Mesodermal cell (in vitro differentiated cells): Measurements from ENCODE around the gene HAUS5.

Source experiments
- H3K27ac ChIP-seq: 2 replicates; pipeline ENCODE4 v1.7.0; 2013; ENCODE audit warnings: mild to moderate bottlenecking, low read depth, low read length, moderate library complexity; ENCODE audit not compliant: severe bottlenecking
- H3K36me3 ChIP-seq: 2 replicates; pipeline ENCODE4 v1.7.1; 2013; ENCODE audit warnings: mild to moderate bottlenecking, low read length, moderate library complexity; ENCODE audit not compliant: control insufficient read depth, insufficient read depth
- H3K4me1 ChIP-seq: one replicate; pipeline ENCODE4 v1.7.1; 2013; ENCODE audit warnings: mild to moderate bottlenecking, low read length; ENCODE audit not compliant: insufficient read depth, control insufficient read depth, poor library complexity, severe bottlenecking
- H3K4me3 ChIP-seq: 2 replicates; pipeline ENCODE4 v1.7.0; 2013; ENCODE audit warnings: low read length, control low read depth, mild to moderate bottlenecking; ENCODE audit not compliant: insufficient read depth, poor library complexity, severe bottlenecking; ENCODE audit errors: extremely low read depth
- H3K9me3 ChIP-seq: 2 replicates; pipeline ENCODE4 v1.7.1; 2013; ENCODE audit warnings: mild to moderate bottlenecking, low read length, moderate library complexity; ENCODE audit not compliant: control insufficient read depth
- WGBS, 2 experiments: methylation state at CpG; one replicate each; pipeline ENCODE4 v1.1.5; 2013; ENCODE audit warnings: missing lambda C conversion rate in 2 of 2; ENCODE audit not compliant: insufficient coverage in 2 of 2; 5-methylcytosine and 5-hydroxymethylcytosine counted together

The HAUS5 gene

GRCh38 chr19:35607661-35608060, 4.9 kb upstream of the HAUS5 start:
- H3K27ac ChIP-seq: no peak overlapping the region
- no peak overlapping the region for H3K4me3 ChIP-seq
- peaks cover 4% of the 10 kb centered on the region for H3K4me1 ChIP-seq
- no peaks in the 10 kb centered on the region for H3K36me3 ChIP-seq
- peaks cover 13% of the 10 kb centered on the region for H3K9me3 ChIP-seq
- 68% methylated on average over 3 of the region's 3 CpGs; no CpG with 5 or more reads in 1 of the 2 experiments for WGBS, 2 experiments

- H3K9me3 ChIP-seq: peaks cover 13% of the 10 kb centered on the region
- H3K36me3 ChIP-seq: no peaks in the 10 kb centered on the region
- WGBS, 2 experiments: 100% methylated on average over 1 of the region's 2 CpGs
- peaks cover 4% of the 10 kb centered on the region for H3K4me1 ChIP-seq
- no peak overlapping the region for H3K27ac ChIP-seq
- no peak overlapping the region for H3K4me3 ChIP-seq
Observed at GRCh38 chr19:35608251-35608650, 4.3 kb upstream of the HAUS5 start.

GRCh38 chr19:35609851-35610353, 2.6 kb upstream of the HAUS5 start:
- peaks cover 4% of the 10 kb centered on the region for H3K4me1 ChIP-seq
- no peak overlapping the region for H3K4me3 ChIP-seq
- no peak overlapping the region for H3K27ac ChIP-seq
- WGBS, 2 experiments: 80 to 83% methylated on average over 5 to 6 of the region's 6 CpGs
- peaks cover 13% of the 10 kb centered on the region for H3K9me3 ChIP-seq
- peaks cover 4% of the 10 kb centered on the region for H3K36me3 ChIP-seq

- 53 to 56% methylated on average over 8 to 9 of the region's 9 CpGs for WGBS, 2 experiments
- peak overlapping the region; percentile 77 for H3K4me3 ChIP-seq
- peaks cover 4% of the 10 kb centered on the region for H3K4me1 ChIP-seq
- H3K36me3 ChIP-seq: peaks cover 15% of the 10 kb centered on the region
- no peak overlapping the region for H3K27ac ChIP-seq
- H3K9me3 ChIP-seq: peaks cover 6% of the 10 kb centered on the region
Observed at GRCh38 chr19:35612224-35612558, 344 bp upstream of the HAUS5 start.

GRCh38 chr19:35613574-35613973, 1.0 kb downstream of the HAUS5 start:
- Histone ChIP-seq H3K36me3 (peaks cover 20% of the 10 kb centered on the region), H3K27ac (no peak overlapping the region), H3K9me3 (peaks cover 3% of the 10 kb centered on the region), H3K4me3 (peak overlapping the region; percentile 77), H3K4me1 (peaks cover 4% of the 10 kb centered on the region)
- 80 to 100% methylated on average over 1 of the region's 1 CpG for WGBS, 2 experiments

GRCh38 chr19:35615036-35615435, 2.5 kb downstream of the HAUS5 start:
- Histone ChIP-seq H3K4me3 (no peak overlapping the region), H3K27ac (no peak overlapping the region), H3K4me1 (peaks cover 4% of the 10 kb centered on the region), H3K9me3 (no peaks in the 10 kb centered on the region), H3K36me3 (peaks cover 25% of the 10 kb centered on the region)
- WGBS, 2 experiments: 94 to 96% methylated on average over 17 of the region's 17 CpGs

- Histone ChIP-seq H3K36me3 (peaks cover 32% of the 10 kb centered on the region), H3K27ac (no peak overlapping the region), H3K4me1 (no peaks in the 10 kb centered on the region), H3K9me3 (no peaks in the 10 kb centered on the region), H3K4me3 (no peak overlapping the region)
- 80 to 83% methylated on average over 7 of the region's 7 CpGs for WGBS, 2 experiments
Observed at GRCh38 chr19:35618857-35619256, 6.3 kb downstream of the HAUS5 start.

GRCh38 chr19:35619290-35619923, 6.9 kb downstream of the HAUS5 start:
- peaks cover 32% of the 10 kb centered on the region for H3K36me3 ChIP-seq
- 97% methylated on average over 7 to 11 of the region's 12 CpGs for WGBS, 2 experiments

GRCh38 chr19:35620001-35620400, 7.5 kb downstream of the HAUS5 start:
- H3K9me3 ChIP-seq: no peaks in the 10 kb centered on the region
- H3K27ac ChIP-seq: no peak overlapping the region
- 91 to 93% methylated on average over 12 to 17 of the region's 17 CpGs for WGBS, 2 experiments
- H3K36me3 ChIP-seq: peaks cover 27% of the 10 kb centered on the region
- H3K4me1 ChIP-seq: no peaks in the 10 kb centered on the region
- no peak overlapping the region for H3K4me3 ChIP-seq

More at GRCh38 chr19:35619290-35619923, 6.9 kb downstream of the HAUS5 start:
- Histone ChIP-seq H3K27ac (no peak overlapping the region), H3K4me3 (no peak overlapping the region), H3K9me3 (no peaks in the 10 kb centered on the region), H3K4me1 (no peaks in the 10 kb centered on the region)

GRCh38 chr19:35621708-35622107, 9.2 kb downstream of the HAUS5 start:
- Histone ChIP-seq H3K9me3 (no peaks in the 10 kb centered on the region), H3K27ac (no peak overlapping the region)
- 91 to 95% methylated on average over 7 to 8 of the region's 9 CpGs for WGBS, 2 experiments

GRCh38 chr19:35622750-35623149, 10.2 kb downstream of the HAUS5 start:
- H3K27ac ChIP-seq: no peak overlapping the region
- WGBS, 2 experiments: 96% methylated on average over 9 to 13 of the region's 13 CpGs

More at GRCh38 chr19:35621708-35622107, 9.2 kb downstream of the HAUS5 start:
- H3K4me3 ChIP-seq: no peak overlapping the region
- no peaks in the 10 kb centered on the region for H3K4me1 ChIP-seq
- peaks cover 19% of the 10 kb centered on the region for H3K36me3 ChIP-seq

More at GRCh38 chr19:35622750-35623149, 10.2 kb downstream of the HAUS5 start:
- Histone ChIP-seq H3K36me3 (peaks cover 16% of the 10 kb centered on the region), H3K4me3 (no peak overlapping the region), H3K4me1 (no peaks in the 10 kb centered on the region), H3K9me3 (no peaks in the 10 kb centered on the region)
